HepG2 (cell line): ENCODE measurements around the gene IRF4. TPM values are rescaled to one million over a fixed set of nuclear protein-coding genes. Genes with fewer than 3 reads are reported as not detected.

Experiments used
- ATAC-seq: fragments of 200-7000 bp; cut with Tn5 transposase; 3 replicates; pipeline ENCODE4 v1.9.1; 2020; ENCODE audit warnings: mild to moderate bottlenecking, moderate library complexity
- BruUV-seq: library from RNA; stranded (reverse); fragments of 400-500 nt; replicated peaks from 2 replicates; lab custom pipeline; 2021; lab: Mats Ljungman, UMichigan
- CTCF ChIA-PET: fragments of 300-600 bp; formaldehyde crosslinking; extraction: SDS; loops from one replicate; lab custom pipeline; 2021; ENCODE audit warnings: low total read pairs, inconsistent platforms, low intra/inter-chr PET ratio; lab: Yijun Ruan, JAX
- POLR2A ChIA-PET: fragments of 350-600 bp; sonication (Branson Sonifier 250); formaldehyde crosslinking; loops from one replicate; lab custom pipeline; 2020; ENCODE audit warnings: antibody characterized with exemption, inconsistent platforms; lab: Yijun Ruan, JAX
- DNase-seq: peaks from one replicate; pipeline ENCODE4 v3.0.0-alpha.2; 2015; ENCODE audit warnings: low spot score
- FAIRE-seq: peaks from 3 replicates; lab custom pipeline; 2011; peaks lifted over from hg19 to GRCh38; lab: Jason Lieb, UNC
- H2AFZ ChIP-seq: one replicate; pipeline ENCODE4 v1.6.1; 2011; ENCODE audit warnings: low read length, inconsistent platforms
- H3K27ac ChIP-seq: fragments of 300-600 bp; 3 replicates; pipeline ENCODE4 v1.8.0; 2011; ENCODE audit warnings: mixed run types, mild to moderate bottlenecking, mixed read lengths, low read length, inconsistent platforms; ENCODE audit not compliant: insufficient read depth; ENCODE audit errors: extremely low read length
- H3K27me3 ChIP-seq, 2 experiments: fragments of 200-600 bp in 1 of 2; 2 replicates in 1 of 2; 3 replicates in 1 of 2; pipeline versions ENCODE4 v1.6.0 to v1.8.0; 2011; ENCODE audit warnings: low read length in 2 of 2, mild to moderate bottlenecking in 2 of 2, moderate library complexity in 2 of 2, inconsistent platforms in 1 of 2; ENCODE audit not compliant: insufficient read depth in 2 of 2, control insufficient read depth in 1 of 2
- H3K36me3 ChIP-seq, 2 experiments: fragments of 200-600 bp in 1 of 2; replicated peaks in 1 of 2; 2 replicates in 1 of 2; 3 replicates in 1 of 2; pipeline versions ENCODE4 v1.5.1 to v1.8.0; 2011; ENCODE audit warnings: low read length in 2 of 2, inconsistent platforms in 1 of 2; ENCODE audit not compliant: insufficient read depth in 2 of 2, control insufficient read depth in 1 of 2
- H3K4me1 ChIP-seq: 2 replicates; pipeline ENCODE4 v1.5.1; 2012; ENCODE audit warnings: low read length, inconsistent platforms; ENCODE audit not compliant: insufficient read depth
- H3K4me2 ChIP-seq: 2 replicates; pipeline ENCODE4 v1.6.0; 2011; ENCODE audit warnings: low read depth, low read length, inconsistent platforms
- H3K4me3 ChIP-seq, 3 experiments: fragments of 200-600 bp in 1 of 3; sonication (generic), shearing (Covaris generic) in 1 of 3; replicated peaks in 1 of 3; 2 replicates each; pipeline ENCODE4 v1.5.1; 2011 to 2016; ENCODE audit warnings: low read length in 3 of 3, inconsistent platforms in 2 of 3, low read depth in 2 of 3, mild to moderate bottlenecking in 2 of 3, control low read depth in 1 of 3, mixed read lengths in 1 of 3; ENCODE audit not compliant: insufficient read depth in 1 of 3
- H3K79me2 ChIP-seq: one replicate; pipeline ENCODE4 v1.6.1; 2011; ENCODE audit warnings: low read length, inconsistent platforms; ENCODE audit not compliant: insufficient read depth
- H3K9ac ChIP-seq: 2 replicates; pipeline ENCODE4 v1.6.0; 2011; ENCODE audit warnings: mild to moderate bottlenecking, low read depth, low read length, inconsistent platforms; ENCODE audit not compliant: insufficient read depth
- H3K9me3 ChIP-seq: 2 replicates; pipeline ENCODE4 v1.5.1; 2012; ENCODE audit warnings: mild to moderate bottlenecking, low read length
- H4K20me1 ChIP-seq: 2 replicates; pipeline ENCODE4 v1.6.0; 2011; ENCODE audit warnings: inconsistent platforms, mild to moderate bottlenecking, low read length, moderate library complexity; ENCODE audit not compliant: insufficient read depth
- BATF2 ChIP-seq: sonication (generic); formaldehyde crosslinking; IDR thresholded peaks from 2 replicates; pipeline ENCODE4 v1.8.0; 2022; ENCODE audit warnings: mild to moderate bottlenecking, missing genetic modification reagents, moderate library complexity
- ERF ChIP-seq: IDR thresholded peaks from 2 replicates; pipeline ENCODE4 v1.6.1; 2018; ENCODE audit warnings: missing biosample characterization, missing genetic modification reagents
- FOXK1 ChIP-seq: sonication (generic); formaldehyde crosslinking; IDR thresholded peaks from 2 replicates; pipeline ENCODE4 v1.4.0; 2020; ENCODE audit warnings: low read depth, missing genetic modification reagents, borderline replicate concordance
- GZF1 ChIP-seq: sonication (generic); formaldehyde crosslinking; IDR thresholded peaks from 2 replicates; pipeline ENCODE4 v1.5.1; 2020; ENCODE audit warnings: mild to moderate bottlenecking, missing genetic modification reagents
- JUND ChIP-seq: sonication (generic); formaldehyde crosslinking; IDR thresholded peaks from 2 replicates; pipeline ENCODE4 v1.8.0; 2022; ENCODE audit warnings: mild to moderate bottlenecking, missing genetic modification reagents
- MIER2 ChIP-seq: IDR thresholded peaks from 2 replicates; pipeline ENCODE4 v1.6.1; 2016; ENCODE audit warnings: missing biosample characterization, missing genetic modification reagents
- MLLT10 ChIP-seq: sonication (generic); formaldehyde crosslinking; IDR thresholded peaks from 2 replicates; pipeline ENCODE4 v1.4.0; 2020; ENCODE audit warnings: missing genetic modification reagents
- MXD4 ChIP-seq: IDR thresholded peaks from 2 replicates; pipeline ENCODE4 v1.6.1; 2016; ENCODE audit warnings: mild to moderate bottlenecking, missing biosample characterization, missing genetic modification reagents
- PAX8 ChIP-seq: sonication (generic); formaldehyde crosslinking; IDR thresholded peaks from 2 replicates; pipeline ENCODE4 v1.8.0; 2022; ENCODE audit warnings: mild to moderate bottlenecking, missing genetic modification reagents, borderline replicate concordance
- PCBP1 ChIP-seq: fragments of 200-400 bp; formaldehyde crosslinking; IDR thresholded peaks from 2 replicates; pipeline ENCODE4 v1.6.1; 2017; ENCODE audit warnings: mild to moderate bottlenecking, low read depth, low read length, borderline replicate concordance
- RBAK ChIP-seq: sonication (generic); formaldehyde crosslinking; IDR thresholded peaks from 2 replicates; pipeline ENCODE4 v1.5.1; 2020; ENCODE audit warnings: mild to moderate bottlenecking, missing genetic modification reagents
- SATB2 ChIP-seq: sonication (generic); formaldehyde crosslinking; IDR thresholded peaks from 2 replicates; pipeline ENCODE4 v1.5.0; 2020; ENCODE audit warnings: missing genetic modification reagents
- STAT5B ChIP-seq: sonication (generic); formaldehyde crosslinking; IDR thresholded peaks from 2 replicates; pipeline ENCODE4 v1.4.0; 2020; ENCODE audit warnings: missing genetic modification reagents
- TOE1 ChIP-seq: sonication (generic); formaldehyde crosslinking; IDR thresholded peaks from 2 replicates; pipeline ENCODE4 v1.4.0; 2020; ENCODE audit warnings: mild to moderate bottlenecking, missing genetic modification reagents
- ZNF136 ChIP-seq: sonication (generic); formaldehyde crosslinking; IDR thresholded peaks from 2 replicates; pipeline ENCODE4 v1.8.1; 2022; ENCODE audit warnings: low read depth, mild to moderate bottlenecking, moderate library complexity, missing genetic modification reagents
- ZNF180 ChIP-seq: sonication (generic); formaldehyde crosslinking; IDR thresholded peaks from 2 replicates; pipeline ENCODE4 v1.4.0; 2020; ENCODE audit warnings: low read depth, missing genetic modification reagents, borderline replicate concordance
- ZNF20 ChIP-seq: sonication (generic); formaldehyde crosslinking; IDR thresholded peaks from 2 replicates; pipeline ENCODE4 v1.4.0; 2020; ENCODE audit warnings: mild to moderate bottlenecking, moderate library complexity, missing genetic modification reagents
- ZNF207 ChIP-seq: fragments of 450-650 bp; IDR thresholded peaks from 2 replicates; pipeline ENCODE4 v1.6.1; 2016; ENCODE audit warnings: antibody characterized with exemption, borderline replicate concordance
- ZNF230 ChIP-seq: sonication (generic); formaldehyde crosslinking; IDR thresholded peaks from 2 replicates; pipeline ENCODE4 v1.4.0; 2020; ENCODE audit warnings: mild to moderate bottlenecking, missing genetic modification reagents
- ZNF331 ChIP-seq: sonication (generic); formaldehyde crosslinking; IDR thresholded peaks from 2 replicates; pipeline ENCODE4 v1.4.0; 2020; ENCODE audit warnings: missing genetic modification reagents
- ZNF550 ChIP-seq: sonication (generic); formaldehyde crosslinking; IDR thresholded peaks from 2 replicates; pipeline ENCODE4 v1.4.0; 2020; ENCODE audit warnings: mild to moderate bottlenecking, missing genetic modification reagents, borderline replicate concordance
- ZNF777 ChIP-seq: sonication (generic); formaldehyde crosslinking; IDR thresholded peaks from 2 replicates; pipeline ENCODE4 v1.4.0; 2020; ENCODE audit warnings: missing genetic modification reagents
- WGBS: methylation state at CpG from one replicate; pipeline ENCODE4 v1.1.6; 2017; ENCODE audit warnings: low lambda C conversion rate; 5-methylcytosine and 5-hydroxymethylcytosine counted together
- in situ Hi-C: cut with HindIII; loops from 2 replicates; pipeline ENCODE4 v1.10.0; 2017; ENCODE audit warnings: low pct_unique_long_range_greater_than_20kb; ENCODE audit not compliant: extremely low pct_ligation_motif_present
- intact Hi-C: fragments of 100-400 bp; cut with micrococcal nuclease; formaldehyde crosslinking; loops from one replicate; pipeline ENCODE4 v1.10.0; 2022; ENCODE audit not compliant: unreplicated experiment
- polyA plus RNA-seq, 8 experiments: library from polyadenylated mRNA; depleted of rRNA in 3 of 8; stranded (reverse) in 7 of 8; unstranded in 1 of 8; fragments of >200 nt; fragmentation: Illumina TruSeq in 4 of 8; extraction: Trizol in 4 of 8; gene quantifications; 2 replicates each; pipeline versions ENCODE4 v1.2.1 to v1.2.3, GENCODE V29; 2011 to 2016; ENCODE audit warnings: low read depth in 4 of 8, missing spikeins in 1 of 8, mixed read lengths in 1 of 8; ENCODE audit not compliant: insufficient read depth in 1 of 8
- total RNA-seq, 5 experiments: library from RNA; depleted of rRNA; stranded (reverse); fragments of >200 nt; fragmentation: Illumina TruSeq; extraction: Trizol; gene quantifications; 2 replicates each; pipeline ENCODE4 v1.2.3, GENCODE V29; 2016; ENCODE audit warnings: low read depth in 1 of 5
- TF ChIP-seq, protein P1 (sequence below): sonication (generic); formaldehyde crosslinking; IDR thresholded peaks from 2 replicates; pipeline ENCODE4 v1.8.1; 2023; ENCODE audit warnings: mild to moderate bottlenecking, missing genetic modification reagents, borderline replicate concordance

The IRF4 gene
- total and polyA plus RNA-seq, 2 of the 13 experiments (the other 11 are each of a cell fraction or from before 2014, with no cell fraction given): 0.07 to 0.09 TPM

GRCh38 chr6:365835-366234 is 25.7 kb upstream of the IRF4 start (continued):
- TF ChIP-seq STAT5B (no peak), ZNF331 (no peak), BATF2 (no peak), ZNF777 (CRISPR knock-in tag) (no peak), GZF1 (CRISPR knock-in tag) (no peak), ZNF180 (CRISPR knock-in tag) (no peak), JUND (no peak), MIER2 (CRISPR knock-in tag) (no peak), PAX8 (CRISPR knock-in tag) (no peak)
- TF ChIP-seq, protein P1, sequence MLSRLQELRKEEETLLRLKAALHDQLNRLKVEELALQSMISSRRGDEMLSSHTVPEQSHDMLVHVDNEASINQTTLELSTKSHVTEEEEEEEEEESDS: no peak

DNA sequence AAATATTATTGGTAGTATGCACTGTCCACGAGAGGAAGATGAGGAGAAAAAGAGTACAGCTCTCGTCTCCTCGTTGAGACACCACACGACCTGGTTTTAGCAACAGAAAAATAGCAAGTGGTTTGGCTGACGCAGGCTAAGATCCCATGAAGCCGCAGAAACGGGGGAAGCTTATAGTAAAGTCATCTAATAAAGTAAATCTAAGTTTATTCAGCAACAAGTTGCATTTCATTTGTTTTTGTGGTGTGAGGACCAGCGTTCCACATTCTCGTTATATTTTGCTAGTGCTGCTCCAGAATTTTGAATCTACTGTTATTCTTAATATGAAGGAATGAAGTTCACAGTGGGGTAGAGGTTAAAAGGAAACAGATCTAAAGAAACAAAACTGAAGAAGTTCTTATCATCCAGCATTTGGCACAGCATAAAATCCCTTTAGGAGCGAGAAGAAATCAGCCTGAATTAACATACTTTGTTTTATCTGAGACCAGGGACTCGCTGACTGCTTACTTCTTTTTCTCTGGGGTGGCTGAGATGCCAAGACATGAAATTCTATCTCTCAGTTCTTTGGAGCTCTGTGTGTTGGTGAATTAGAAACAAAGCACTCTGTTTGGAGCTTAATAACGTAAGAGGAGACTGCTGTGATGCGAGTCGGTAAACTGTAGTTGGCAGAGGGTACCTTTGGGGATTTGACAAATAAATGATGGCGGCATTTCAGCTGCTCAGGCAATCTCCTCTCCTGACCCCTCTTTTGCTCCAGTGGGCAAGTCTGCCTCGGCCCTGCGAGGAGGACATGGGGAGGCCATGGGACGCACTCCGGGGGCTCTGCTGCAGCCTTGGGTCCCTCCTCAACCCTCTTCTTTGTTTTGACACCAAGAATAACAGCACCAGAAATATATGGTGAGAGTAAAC is 24.9 kb upstream of the IRF4 start:
- DNase-seq (no peak), ATAC-seq (no peak), FAIRE-seq (no peak)
- Histone ChIP-seq H3K4me3 (no peak overlapping the region), H3K9ac (no peak overlapping the region), H3K4me1 (peaks cover 6% of the 10 kb centered on the region), H3K79me2 (no peaks in the 10 kb centered on the region), H4K20me1 (no peaks in the 10 kb centered on the region), H3K36me3 (no peaks in the 10 kb centered on the region), H3K27me3 (peaks cover 5 to 42% of the 10 kb centered on the region in 2 experiments; a peak in 4 of 5 replicates), H3K4me2 (no peak overlapping the region), H2AFZ (no peak overlapping the region), H3K9me3 (no peaks in the 10 kb centered on the region), H3K27ac (no peak overlapping the region)
- WGBS: 28% methylated on average over 19 of the region's 19 CpGs
- no TSS peak for BruUV-seq
- ChIA-PET CTCF (no interaction called here), POLR2A (no interaction called here)
- TF ChIP-seq ZNF230 (CRISPR knock-in tag) (no peak), SATB2 (CRISPR knock-in tag) (no peak), ZNF20 (CRISPR knock-in tag) (no peak), ZNF136 (CRISPR knock-in tag) (no peak), MXD4 (CRISPR knock-in tag) (no peak), PCBP1 (no peak), RBAK (CRISPR knock-in tag) (no peak), ERF (CRISPR knock-in tag) (no peak), FOXK1 (CRISPR knock-in tag) (no peak), ZNF550 (CRISPR knock-in tag) (no peak), ZNF207 (no peak), MLLT10 (no peak), TOE1 (CRISPR knock-in tag) (no peak)
- intact Hi-C loops: no loop called here
- in situ Hi-C loops: no loop called here
